Dedifferentiated amniotic fluid mesenchymal stem cell (primary cell): ENCODE measurements around the gene HDDC2.
A peak's percentile ranks its signal among the peaks of the same experiment; 100 is the strongest.
"Not testable (repeated sequence)": the region's sequence is repeated elsewhere in the genome, so short reads cannot be mapped to it uniquely, and the experiment has no call there.

Experiments
- DNase-seq: peaks from one replicate; pipeline ENCODE4 v3.0.0-alpha.2; 2016; ENCODE audit errors: extremely low spot score

The HDDC2 gene

GRCh38 chr6:125307150-125307838 is 5.5 kb upstream of the HDDC2 start:
- DNase-seq: no peak

DNA sequence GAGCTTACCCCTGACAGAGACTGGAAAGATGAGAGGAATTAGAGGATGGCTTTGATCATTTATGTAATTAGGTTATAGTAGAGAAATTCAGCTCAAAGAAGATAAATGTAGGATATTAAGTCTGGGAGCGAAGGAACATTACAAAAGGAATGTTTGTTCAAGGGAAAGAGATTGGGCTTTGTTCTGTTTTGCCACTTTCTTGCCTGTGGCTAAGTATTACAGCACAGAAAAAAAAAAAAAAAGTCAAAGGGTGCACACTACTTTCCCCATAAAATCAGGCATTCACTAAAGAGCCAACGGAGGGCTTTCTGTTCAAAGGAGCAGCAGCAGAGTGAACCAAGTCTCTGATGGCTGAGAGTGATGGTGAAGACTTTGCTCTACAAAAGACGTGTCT is 5.0 kb upstream of the HDDC2 start:
- DNase-seq: no peak

GRCh38 chr6:125304970-125305660 is 3.3 kb upstream of the HDDC2 start:
- no peak for DNase-seq

GRCh38 chr6:125303512-125303854 is 1.7 kb upstream of the HDDC2 start:
- DNase-seq: no peak

- no peak for DNase-seq
Observed at GRCh38 chr6:125302840-125303511, 1.2 kb upstream of the HDDC2 start.

- DNase-seq: peak; percentile 40
Observed at GRCh38 chr6:125300992-125301434, 754 bp downstream of the HDDC2 start.

DNA sequence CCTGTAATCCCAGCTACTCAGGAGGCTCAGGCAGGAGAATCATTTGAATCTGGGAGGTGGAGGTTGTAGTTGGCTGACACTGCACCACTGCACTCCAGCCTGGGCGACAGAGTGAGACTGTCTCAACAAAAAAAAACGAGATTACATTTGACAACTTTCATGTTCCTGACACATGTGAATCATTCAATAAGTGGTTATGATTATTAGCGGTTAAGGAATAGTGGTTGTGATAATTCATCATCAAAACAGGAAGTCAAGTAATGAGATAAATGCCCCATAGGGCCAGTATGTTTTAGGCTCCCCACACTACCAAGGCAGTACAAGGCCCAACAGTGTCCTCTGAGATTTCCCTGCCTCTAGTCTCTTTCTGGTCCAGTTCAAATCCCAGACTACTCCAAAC is 2.5 kb downstream of the HDDC2 start:
- no peak for DNase-seq

DNA sequence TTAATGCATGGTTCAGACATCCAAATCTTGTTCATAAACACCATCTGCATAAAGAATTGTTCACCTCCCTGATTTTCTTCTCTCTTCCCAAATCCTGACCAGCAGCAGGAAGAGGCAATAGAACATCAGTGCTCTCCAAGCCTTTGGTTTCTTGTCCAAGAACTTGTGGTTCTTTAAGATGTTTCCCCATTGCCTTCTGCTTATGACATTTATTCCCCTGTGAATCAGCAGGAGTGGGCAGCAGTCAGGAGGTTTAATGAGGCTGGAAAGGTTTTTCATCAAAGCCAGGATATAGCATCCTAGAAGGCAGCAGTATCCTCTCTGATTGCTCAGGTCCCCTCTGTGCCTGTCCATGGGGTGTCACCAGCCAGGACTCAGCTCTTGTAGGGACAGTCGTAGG is 5.3 kb downstream of the HDDC2 start:
- DNase-seq: no peak

- DNase-seq: no peak
Observed at GRCh38 chr6:125294925-125295324, 6.8 kb downstream of the HDDC2 start.

DNA sequence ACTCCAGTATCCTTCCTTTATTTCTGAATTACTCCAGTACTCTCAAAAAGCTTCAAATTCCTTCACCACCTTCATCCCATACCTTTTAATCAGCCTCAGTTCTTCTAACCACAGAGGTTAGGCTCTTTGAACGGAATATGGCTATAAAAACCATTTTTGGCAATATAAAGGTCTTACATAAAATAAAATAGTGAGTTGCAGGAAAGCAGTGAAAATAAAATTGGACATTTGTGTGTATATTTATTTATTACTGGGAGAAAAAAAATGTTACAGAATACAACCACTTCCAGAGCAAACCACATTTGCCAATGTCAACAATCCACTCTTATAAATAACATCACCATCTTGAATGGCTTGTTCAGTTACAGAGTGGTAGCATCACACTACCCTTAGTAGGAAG is 7.7 kb downstream of the HDDC2 start:
- DNase-seq: no peak

DNA sequence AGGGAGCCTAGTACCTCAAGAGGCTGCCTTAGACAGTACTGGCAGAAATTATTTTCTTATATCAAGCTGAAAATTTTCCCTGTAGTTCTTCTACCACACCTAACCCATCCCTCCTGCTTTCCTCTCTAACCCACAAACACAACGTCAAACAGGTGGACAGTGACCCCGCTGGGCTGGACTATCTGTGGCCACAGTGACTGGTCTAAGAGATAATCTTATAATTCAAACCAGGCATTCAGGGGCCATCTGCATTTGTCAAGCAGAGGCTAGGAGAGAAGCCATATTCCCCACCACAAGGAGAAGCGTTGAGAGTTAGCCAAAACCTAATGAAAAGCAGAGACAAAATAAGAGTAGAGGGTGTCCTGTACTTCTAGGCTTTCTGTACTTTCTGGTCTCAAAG is 8.2 kb downstream of the HDDC2 start:
- DNase-seq: no peak

GRCh38 chr6:125287718-125288117 is 14.0 kb downstream of the HDDC2 start:
- DNase-seq: no peak

DNA sequence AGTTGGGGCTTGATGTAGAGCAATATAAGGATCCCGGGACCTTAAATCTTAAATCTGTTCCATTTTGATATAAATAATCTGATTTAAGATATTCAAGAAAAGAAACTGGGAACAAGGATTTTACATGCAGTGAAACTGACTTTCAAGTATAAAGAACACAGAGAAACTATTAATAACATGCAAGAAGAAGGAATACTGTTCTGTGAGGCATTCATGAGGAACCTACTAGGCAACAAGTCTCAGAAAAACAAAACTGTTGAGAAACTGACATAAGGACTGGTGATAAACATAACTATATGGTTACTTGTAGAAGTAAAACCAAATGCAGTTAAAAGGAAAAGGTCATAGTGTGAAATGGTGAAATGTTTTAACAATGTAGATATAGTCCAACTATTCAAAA is 15.8 kb downstream of the HDDC2 start:
- DNase-seq: no peak

DNA sequence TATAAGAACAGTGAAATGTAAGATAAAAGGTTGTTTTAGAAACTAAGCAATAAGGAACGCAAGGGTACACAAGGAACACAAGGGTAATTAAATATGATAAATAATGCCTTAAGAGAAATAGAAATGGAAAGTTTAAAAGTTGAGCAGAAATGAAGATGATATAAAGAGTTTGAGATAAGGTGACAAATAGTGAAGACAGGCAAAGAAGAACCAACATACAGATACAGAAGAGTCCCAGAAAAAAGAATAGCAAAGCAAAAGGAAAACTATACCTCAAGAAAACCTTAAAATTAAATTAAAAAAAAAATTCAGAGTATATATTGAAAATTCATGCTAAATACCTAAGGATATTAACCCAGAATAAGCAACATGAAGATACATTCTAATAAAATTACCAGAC is 16.4 kb downstream of the HDDC2 start:
- no peak for DNase-seq

GRCh38 chr6:125282470-125282869 is 19.3 kb downstream of the HDDC2 start:
- not testable (repeated sequence) for DNase-seq

DNA sequence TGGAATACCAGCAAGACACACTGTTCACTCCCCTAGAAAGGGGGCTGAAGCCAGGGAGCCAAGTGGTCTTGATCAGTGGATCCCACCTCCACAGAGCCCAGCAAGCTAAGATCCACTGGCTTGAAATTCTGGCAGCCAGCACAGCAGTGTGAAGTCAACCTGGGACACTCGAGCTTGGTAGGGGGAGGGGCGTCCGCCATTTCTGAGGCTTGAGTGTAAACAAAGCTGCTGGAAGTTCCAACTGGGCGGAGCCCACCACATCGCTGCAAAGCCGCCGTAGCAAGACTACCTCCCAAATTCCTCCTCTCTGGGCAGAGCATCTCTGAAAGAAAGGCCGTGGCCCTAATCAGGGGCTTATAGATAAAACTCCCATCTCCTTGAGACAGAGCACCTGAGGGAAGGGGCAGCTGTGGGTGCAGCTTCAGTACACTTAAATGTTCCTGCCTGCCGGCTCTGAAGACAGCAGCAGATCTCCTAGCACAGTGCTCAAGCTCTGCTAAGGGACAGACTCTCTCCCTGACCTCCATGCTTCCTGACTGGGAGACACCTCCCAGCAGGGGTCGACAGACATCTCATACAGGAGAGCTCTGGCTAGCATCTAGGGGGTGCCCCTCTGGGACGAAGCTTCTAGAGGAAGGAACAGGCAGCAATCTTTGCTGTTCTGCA is 21.3 kb downstream of the HDDC2 start:
- not testable (repeated sequence) for DNase-seq

- DNase-seq: no peak
Observed at GRCh38 chr6:125279961-125280360, 21.8 kb downstream of the HDDC2 start.

DNA sequence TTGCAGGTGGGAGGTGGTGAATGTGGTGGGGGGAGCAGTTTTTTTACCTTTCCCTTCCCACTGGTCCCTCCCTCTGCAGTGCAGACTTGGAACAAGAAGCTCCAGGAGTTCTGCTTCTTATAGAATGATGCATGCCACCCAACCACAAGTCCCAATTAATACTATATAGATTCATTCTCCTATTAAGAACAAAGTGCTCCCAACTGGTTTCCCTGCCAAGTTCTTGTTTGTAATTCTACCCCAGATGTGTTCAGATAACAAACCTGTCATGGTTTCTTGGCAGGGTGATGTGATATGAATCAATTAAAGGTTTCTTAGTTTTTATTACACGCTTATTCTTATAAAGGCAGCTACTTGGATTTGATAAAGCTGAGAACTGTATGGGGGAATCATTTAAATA is 23.9 kb downstream of the HDDC2 start:
- no peak for DNase-seq

DNA sequence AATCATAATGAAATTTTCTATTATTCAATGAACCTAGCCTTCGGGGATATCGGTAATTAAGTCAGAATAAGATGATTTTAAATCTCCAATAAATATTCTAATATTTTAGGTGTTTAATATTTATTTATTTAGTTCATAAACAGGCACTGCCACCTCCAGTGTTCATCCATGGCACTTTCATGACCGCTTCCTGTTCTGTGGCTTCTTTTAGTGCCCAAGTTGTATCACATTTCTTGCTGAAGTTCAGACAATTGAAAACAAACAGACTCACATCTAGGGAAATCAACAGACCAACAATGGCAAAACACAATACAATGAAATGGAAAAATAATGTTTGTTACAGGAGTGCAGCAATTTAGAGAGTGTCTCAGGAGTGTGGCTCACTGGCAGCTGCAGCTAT is 26.0 kb downstream of the HDDC2 start:
- DNase-seq: no peak

DNA sequence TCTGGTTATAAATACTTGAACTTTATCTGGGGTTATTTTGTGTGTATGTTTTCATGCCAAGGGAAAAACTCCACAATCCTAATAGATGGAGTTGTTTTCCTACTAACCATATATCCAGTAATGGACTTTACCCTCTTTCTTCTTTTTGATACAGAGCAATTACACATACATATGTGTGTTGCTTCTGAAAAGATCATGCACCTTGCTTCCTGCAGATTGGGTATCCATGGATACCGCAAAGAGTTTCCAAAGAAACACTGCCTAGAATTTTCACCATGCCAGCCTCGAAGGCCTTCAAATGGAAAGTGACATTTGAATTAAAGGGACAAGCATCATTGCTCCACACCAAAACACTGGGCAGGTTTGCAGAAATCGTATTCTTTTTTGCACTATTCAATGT is 26.8 kb downstream of the HDDC2 start:
- DNase-seq: no peak

GRCh38 chr6:125273965-125274364 is 27.8 kb downstream of the HDDC2 start:
- DNase-seq: no peak

DNA sequence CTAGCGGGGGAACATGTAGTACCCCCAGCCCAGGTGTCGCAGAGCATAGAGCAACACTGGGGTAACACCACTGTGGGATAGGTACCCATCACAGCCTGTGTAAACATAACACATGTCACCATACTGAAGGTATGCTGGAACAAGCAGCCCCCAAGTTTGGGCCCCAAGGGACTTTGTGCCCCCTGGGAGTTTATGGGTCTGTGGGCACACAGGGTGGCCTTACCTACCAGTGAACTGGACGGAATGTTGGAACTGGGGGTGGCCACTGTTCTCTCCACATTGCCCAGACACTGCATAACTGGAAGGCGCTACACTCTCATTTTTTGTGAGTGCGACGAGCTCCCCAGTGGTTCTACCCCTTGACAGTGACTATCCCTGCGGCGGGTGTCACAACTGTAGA is 28.5 kb downstream of the HDDC2 start:
- no peak for DNase-seq
